HG02623 (cell line): Measurements from ENCODE around the gene PTGS2.
A peak's percentile ranks its signal among the peaks of the same experiment; 100 is the strongest.
"Not testable (repeated sequence)": the region's sequence is repeated elsewhere in the genome, so short reads cannot be mapped to it uniquely, and the experiment has no call there.

Source experiments
- ATAC-seq: cut with Tn5 transposase; IDR thresholded peaks from one replicate; pipeline ENCODE4 v1.9.1; 2021; ENCODE audit warnings: moderate library complexity; ENCODE audit not compliant: unreplicated experiment

Gene PTGS2

DNA sequence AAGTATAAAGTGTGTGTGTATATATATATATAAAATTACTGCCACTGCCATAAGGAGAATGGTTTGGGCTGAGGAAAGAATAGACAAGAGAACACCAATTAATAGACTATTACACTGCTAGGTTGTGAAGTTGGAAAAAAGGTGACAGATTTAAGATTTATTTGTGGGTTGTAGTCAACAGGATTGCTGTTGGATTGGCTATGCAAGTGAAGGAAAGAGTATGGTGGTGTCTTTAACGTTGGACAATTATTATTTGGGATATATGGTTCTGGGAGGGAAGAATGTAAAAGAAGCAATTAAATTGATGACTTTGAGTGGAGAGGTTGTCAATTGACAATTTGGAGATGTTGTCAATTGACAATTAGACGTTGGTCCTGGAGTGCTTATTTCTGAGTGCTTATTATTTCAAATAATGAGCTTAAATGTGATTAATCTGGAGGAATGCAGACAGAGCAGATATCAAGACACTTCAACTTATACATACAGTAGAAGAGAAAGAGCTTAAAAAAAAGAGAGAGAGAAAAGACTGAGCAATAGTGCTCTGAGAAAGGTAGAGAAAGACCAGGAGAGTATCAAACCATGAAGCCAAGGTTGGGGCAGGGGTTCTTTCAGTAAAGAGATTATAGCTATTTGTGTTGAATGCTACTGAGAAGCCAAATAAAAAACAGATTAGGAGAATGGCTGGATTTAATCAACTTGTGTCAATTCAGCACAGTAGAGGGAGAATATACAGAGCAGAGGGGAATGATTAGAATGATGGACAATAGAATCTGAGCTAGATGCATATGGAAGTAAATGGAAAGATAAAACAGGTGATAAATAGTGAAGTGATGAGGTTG is 9.7 kb downstream of the PTGS2 start:
- no peak for ATAC-seq

- ATAC-seq: not testable (repeated sequence)
Measured at GRCh38 chr1:186669784-186670183, 10.4 kb downstream of the PTGS2 start.

GRCh38 chr1:186664217-186664616 is 16.0 kb downstream of the PTGS2 start:
- ATAC-seq: not testable (repeated sequence)

- no peak for ATAC-seq
Measured at GRCh38 chr1:186662752-186663151, 17.5 kb downstream of the PTGS2 start.

DNA sequence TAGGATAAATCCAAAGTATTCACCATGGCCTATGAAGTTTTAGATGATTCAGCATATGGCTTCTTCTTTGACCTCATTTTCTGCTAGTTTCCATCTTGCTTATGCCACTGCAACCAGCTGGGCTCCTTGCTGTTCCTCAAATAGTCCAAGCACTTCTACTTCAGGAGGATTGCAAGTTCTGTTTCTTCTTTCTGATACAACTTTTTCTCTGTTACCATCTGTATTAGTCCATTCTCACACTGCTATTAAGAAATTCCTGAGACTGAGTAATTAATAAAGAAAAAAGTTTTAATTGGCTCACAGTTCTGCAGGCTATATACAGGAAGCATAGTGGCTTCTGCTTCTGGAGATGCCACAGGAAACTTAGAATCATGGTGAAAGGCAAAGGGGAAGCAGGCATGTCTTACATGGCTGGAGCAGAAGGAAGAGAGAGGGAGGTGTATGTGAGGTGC is 20.3 kb downstream of the PTGS2 start:
- no peak for ATAC-seq

DNA sequence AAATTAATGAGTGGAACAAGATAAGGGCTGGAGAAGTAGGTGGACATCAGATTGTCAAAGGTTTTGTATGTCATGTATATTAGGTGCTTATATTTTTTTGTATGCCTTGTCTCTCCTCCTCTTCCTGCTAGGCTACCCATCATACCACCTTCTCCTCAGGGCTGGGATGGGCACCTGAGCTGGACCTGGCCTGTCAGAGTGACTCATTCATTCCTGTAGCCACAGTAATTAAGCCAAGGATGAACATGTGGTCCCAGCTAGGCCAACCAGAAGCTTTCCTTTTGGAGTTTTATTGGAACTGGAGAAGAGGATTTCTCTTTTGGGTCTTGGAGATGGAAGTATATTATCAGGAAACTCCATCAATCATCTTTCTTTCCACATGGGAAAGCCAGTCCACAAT is 21.2 kb downstream of the PTGS2 start:
- no peak for ATAC-seq

DNA sequence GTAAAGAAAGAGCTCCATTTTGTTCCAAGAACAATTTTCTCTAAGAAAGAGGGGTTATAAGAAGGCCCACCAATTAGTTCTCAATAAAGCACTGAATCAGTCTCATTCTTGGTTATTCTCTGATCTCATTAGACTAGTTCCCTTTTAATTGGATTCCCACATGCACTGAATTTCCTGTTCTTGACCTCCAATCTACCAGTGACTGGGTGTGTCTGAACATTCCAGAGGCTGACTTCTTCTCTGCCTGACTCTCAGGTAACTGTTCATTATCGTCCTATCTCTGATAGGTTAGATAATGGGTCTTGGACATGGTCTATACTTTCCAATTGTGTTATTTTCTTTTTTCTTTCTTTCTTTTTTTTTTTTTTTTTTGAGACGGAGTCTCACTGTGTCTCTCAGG is 22.7 kb downstream of the PTGS2 start:
- no peak for ATAC-seq

- ATAC-seq: no peak
Measured at GRCh38 chr1:186655876-186656275, 24.3 kb downstream of the PTGS2 start.

GRCh38 chr1:186654741-186655140 is 25.5 kb downstream of the PTGS2 start:
- ATAC-seq: no peak

GRCh38 chr1:186653312-186653711 is 26.9 kb downstream of the PTGS2 start:
- no peak for ATAC-seq

DNA sequence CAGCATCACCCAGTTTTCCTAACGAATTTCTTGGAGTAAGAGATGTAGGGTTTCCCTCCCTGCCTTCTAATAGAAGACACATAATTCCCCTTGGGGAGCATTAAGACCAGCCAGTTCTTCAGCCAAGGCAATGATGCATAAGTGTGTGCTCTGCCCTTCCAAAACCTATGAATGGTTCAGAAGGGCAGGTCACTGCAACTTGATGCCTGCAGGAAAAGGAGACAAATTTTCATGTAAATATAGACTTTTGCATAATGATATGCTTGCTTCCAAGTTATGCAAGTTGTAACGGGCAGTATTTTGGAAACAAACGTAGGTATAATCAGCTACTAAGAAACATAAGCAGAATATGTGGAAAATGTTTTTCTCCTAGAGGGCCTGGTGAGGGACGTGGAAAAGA is 31.6 kb downstream of the PTGS2 start:
- no peak for ATAC-seq

DNA sequence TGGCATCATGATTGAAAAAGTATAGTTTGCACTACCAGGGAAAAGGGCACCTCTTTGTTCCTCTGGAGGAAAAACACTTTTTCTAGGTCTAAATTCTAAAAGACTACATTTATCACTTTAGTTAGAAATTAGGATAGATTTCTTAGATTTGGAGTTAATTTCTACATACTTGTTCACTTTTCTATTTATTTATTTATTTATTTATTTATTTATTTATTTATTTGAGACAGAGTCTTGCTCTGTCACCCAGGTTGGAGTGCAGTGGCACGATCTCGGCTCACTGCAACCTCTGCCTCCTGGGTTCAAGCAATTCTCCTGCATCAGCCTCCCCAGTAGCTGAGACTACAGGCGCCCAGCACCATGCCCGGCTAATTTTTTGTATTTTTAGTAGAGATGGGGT is 32.2 kb downstream of the PTGS2 start:
- ATAC-seq: not testable (repeated sequence)

DNA sequence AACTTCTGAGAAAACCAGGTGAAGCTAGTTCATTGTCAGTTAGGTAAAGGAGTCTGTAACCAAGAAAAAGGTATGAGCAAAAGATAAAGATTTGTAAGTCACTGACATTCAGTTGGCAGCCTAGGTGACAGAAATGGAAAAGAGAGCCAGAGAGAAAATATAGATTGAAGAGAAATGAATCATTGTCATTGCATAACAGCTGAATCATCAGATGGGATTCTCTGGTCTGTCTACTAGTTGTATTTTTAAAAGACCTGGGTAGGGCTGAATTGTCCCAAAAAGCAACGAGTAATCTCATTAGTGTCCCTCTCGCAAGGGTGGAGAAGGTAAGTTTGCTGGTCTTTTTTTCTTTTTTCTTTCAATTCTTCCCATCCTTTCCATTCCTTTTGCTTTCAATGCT is 36.6 kb downstream of the PTGS2 start:
- ATAC-seq: no peak

DNA sequence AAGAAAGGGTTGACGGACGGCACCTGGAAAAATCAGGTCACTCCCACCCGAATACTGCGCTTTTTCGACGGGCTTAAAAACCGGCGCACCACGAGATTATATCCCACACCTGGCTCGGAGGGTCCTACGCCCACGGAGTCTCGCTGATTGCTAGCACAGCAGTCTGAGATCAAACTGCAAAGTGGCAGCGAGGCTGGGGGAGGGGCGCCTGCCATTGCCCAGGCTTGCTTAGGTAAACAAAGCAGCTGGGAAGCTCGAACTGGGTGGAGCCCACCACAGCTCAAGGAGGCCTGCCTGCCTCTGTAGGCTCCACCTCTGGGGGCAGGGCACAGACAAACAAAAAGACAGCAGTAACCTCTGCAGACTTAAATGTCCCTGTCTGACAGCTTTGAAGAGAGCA is 42.7 kb downstream of the PTGS2 start:
- not testable (repeated sequence) for ATAC-seq

DNA sequence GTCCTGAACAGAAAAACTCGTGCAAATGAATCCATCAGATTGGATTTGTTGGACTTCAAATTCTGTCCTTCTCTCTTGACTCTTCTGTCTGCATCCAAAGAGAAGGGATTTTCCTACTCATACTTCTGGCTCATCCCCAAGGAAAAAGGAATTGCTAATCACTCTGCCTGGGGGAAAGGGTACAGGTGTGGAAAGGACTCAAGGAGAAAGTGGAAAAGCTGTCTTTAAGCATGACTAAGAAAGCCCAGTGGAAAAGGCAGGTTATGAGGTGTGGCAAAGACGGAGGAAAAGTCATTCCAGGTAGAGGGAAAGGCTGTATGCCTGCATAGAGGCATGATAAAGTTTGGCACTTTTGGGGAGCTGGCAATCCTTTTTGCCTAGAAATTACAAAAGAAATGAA is 43.4 kb downstream of the PTGS2 start:
- no peak for ATAC-seq

GRCh38 chr1:186634511-186634910 is 45.7 kb downstream of the PTGS2 start:
- ATAC-seq: no peak

DNA sequence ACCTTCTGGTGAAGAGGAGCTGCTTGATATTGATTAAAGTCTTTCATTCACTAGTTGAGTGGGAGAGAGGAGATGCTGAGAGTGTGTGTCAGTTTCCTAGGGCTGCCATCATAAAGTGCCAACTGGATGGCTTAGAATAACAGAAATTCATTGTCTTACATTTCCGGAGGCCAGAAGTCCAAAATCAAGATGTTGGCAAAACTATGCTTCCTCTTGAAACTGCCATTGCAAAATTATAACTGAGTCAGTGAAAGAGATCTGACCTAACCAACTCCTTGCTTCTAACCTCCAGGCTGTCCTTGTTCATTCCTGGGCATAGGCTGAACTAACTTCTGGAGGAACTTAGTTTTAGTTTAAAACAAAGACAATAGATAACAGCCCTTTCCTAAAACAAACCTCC is 47.1 kb downstream of the PTGS2 start:
- ATAC-seq: no peak

DNA sequence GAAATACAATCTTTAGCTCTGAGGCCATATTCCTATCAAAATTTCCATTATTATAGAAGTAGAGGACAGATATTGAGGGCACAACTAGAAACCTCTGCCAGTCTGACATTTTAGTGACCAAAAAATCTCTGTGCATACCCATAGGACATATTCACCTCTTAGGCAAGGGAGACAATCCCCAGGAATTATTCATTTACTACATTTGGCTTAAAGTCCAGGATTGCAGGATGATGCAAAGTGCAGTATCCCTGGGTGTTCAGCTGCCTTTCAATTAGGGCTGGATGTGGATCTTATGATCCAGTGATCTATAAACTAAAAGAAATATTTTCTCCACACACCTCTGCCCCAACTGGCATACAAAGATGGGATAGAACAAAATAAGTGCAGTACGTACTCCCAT is 50.9 kb downstream of the PTGS2 start:
- ATAC-seq: no peak

DNA sequence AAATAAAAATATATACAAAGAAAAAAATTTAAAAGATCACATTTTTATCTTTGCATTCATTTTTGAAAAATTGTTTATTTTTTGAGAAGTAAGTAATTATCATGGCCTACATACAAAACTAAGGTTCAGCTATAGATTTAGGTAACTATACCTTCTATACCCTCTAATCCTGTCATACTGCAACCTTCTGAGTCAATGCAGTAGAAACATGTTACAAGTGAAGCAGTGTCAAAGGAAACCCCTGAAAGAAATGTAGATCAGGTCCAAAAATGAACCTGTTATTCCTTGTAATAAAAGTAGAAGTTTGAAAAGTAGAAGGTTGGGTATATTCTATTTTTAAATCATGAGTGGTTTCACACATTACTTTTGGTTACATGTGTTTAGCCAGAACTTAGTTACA is 51.3 kb downstream of the PTGS2 start:
- peak; percentile 61 for ATAC-seq

GRCh38 chr1:186627019-186627418 is 53.2 kb downstream of the PTGS2 start:
- ATAC-seq: no peak

- ATAC-seq: no peak
Measured at GRCh38 chr1:186626356-186626932, 53.8 kb downstream of the PTGS2 start.

GRCh38 chr1:186623551-186623950 is 56.7 kb downstream of the PTGS2 start:
- ATAC-seq: no peak
